Psoas muscle (tissue), 8 donors: ENCODE data around the gene TASOR. TPM values are rescaled to one million over a fixed set of nuclear protein-coding genes. Genes with fewer than 3 reads are reported as not detected.
"Not testable (repeated sequence)": the region's sequence is repeated elsewhere in the genome, so short reads cannot be mapped to it uniquely, and the experiment has no call there.

Experiments
- ATAC-seq, 4 donors: fragments of 200-7000 bp; cut with Tn5 transposase; one replicate each; pipeline ENCODE4 v1.9.1; 2020; ENCODE audit warnings: moderate library complexity in 3 of 4, mild to moderate bottlenecking in 2 of 4
- DNase-seq, 2 donors: peaks; one replicate each; pipeline ENCODE4 v3.0.0-alpha.2; 2020
- H3K27ac ChIP-seq: fragments of 200-600 bp; one replicate; pipeline ENCODE4 v1.8.0; 2022
- H3K27me3 ChIP-seq, 3 donors: fragments of 200-600 bp in 1 of 3; one replicate each; pipeline versions ENCODE4 v1.6.1 to v1.8.0; 2013 to 2022; ENCODE audit warnings: low read length in 2 of 3, mild to moderate bottlenecking in 2 of 3, moderate library complexity in 1 of 3; ENCODE audit not compliant: insufficient read depth in 3 of 3
- H3K36me3 ChIP-seq, 2 donors: fragments of 200-600 bp in 1 of 2; one replicate each; pipeline versions ENCODE4 v1.6.1 to v1.8.0; 2013 to 2022; ENCODE audit warnings: low read depth in 1 of 2, mild to moderate bottlenecking in 1 of 2, moderate library complexity in 1 of 2; ENCODE audit not compliant: insufficient read depth in 1 of 2
- H3K4me1 ChIP-seq: fragments of 200-600 bp; one replicate; pipeline ENCODE4 v1.8.0; 2022
- H3K4me3 ChIP-seq: fragments of 200-600 bp; one replicate; pipeline ENCODE4 v1.8.0; 2022; ENCODE audit warnings: mild to moderate bottlenecking
- H3K9me3 ChIP-seq: fragments of 200-600 bp; one replicate; pipeline ENCODE4 v1.8.0; 2022
- CTCF ChIP-seq: fragments of 200-600 bp; IDR thresholded peaks from one replicate; pipeline ENCODE4 v1.8.0; 2022; ENCODE audit warnings: antibody characterized with exemption
- WGBS, 3 donors: extraction: QIAGEN DNeasy Blood & Tissue Kit; methylation state at CpG; one replicate each; pipeline versions ENCODE4 v1.1.6 to v1.1.7; 2013; 5-methylcytosine and 5-hydroxymethylcytosine counted together
- intact Hi-C, 2 donors: fragments of 100-400 bp; cut with DNase I; formaldehyde crosslinking; loops; one replicate each; pipeline versions ENCODE4 v1.11.0 to v1.14.2; 2022
- polyA plus RNA-seq, 3 donors: library from polyadenylated mRNA; stranded (reverse); fragments of 200-250 nt; gene quantifications; one replicate each; pipeline ENCODE4 v1.2.3, GENCODE V29; 2013
- total RNA-seq, 4 donors: library from RNA; stranded (reverse); fragmentation: NEBNext Ultra II Directional in 2 of 4; extraction: Animal tissue kit (Norgen Biotek cat#: 25700) in 2 of 4; gene quantifications; one replicate each; pipeline versions ENCODE4 v1.2.1 to v1.2.4, GENCODE V29; 2021 to 2023
- donor health status: healthy with polysubstance abuse.
- donor health status: DM: no; HTN: no; CAD: no; lungs with moderate emphysema.
- donor health status: Bipolar disorder and iron deficiency.
- donor health status: healthy.
- donor health status: DM: yes; HTN: yes; CAD: no.
- donor health status: DM: no; HTN: no; CAD: no.
- donor health status: DM: no; HTN: no; CAD: no.
- donor health status: DM: yes; HTN: yes; CAD: no.

TASOR gene
- total and polyA plus RNA-seq, 7 donors, result 6.3 to 22.4 (median 16.9) TPM

GRCh38 chr3:56702490-56703315 lies 19.6 kb upstream of the TASOR start:
- H3K4me1 ChIP-seq, result no peaks in the 10 kb centered on the region
- WGBS, 3 donors, result 11 to 29% (median 21%) methylated on average over 5 of the region's 5 CpGs
- DNase-seq, result no peak
- ATAC-seq, result peak; percentile 68 to 89 (median 74)
- H3K36me3 ChIP-seq, result no peaks in the 10 kb centered on the region
- TF ChIP-seq CTCF, result peak; percentile 92
- H3K4me3 ChIP-seq, result no peak overlapping the region
- intact Hi-C loops, result loop anchor here (1.0 to 2.0 kb wide), 3 partner anchors 99 to 287 kb away; partner anchors contain the start of gene ARHGEF3 (in 1 of the 2)
- H3K27ac ChIP-seq, result no peak overlapping the region
- no peaks in the 10 kb centered on the region for H3K9me3 ChIP-seq
- peaks cover 0 to 3% (median 0%) of the 10 kb centered on the region in 3 donors for H3K27me3 ChIP-seq

GRCh38 chr3:56700151-56700550 lies 17.1 kb upstream of the TASOR start:
- no peaks in the 10 kb centered on the region for H3K9me3 ChIP-seq
- intact Hi-C loops, result no loop called here
- WGBS, 3 donors, result 72 to 76% (median 76%) methylated on average over 4 of the region's 4 CpGs
- peaks cover 0 to 3% (median 0%) of the 10 kb centered on the region in 3 donors for H3K27me3 ChIP-seq
- no peak for TF ChIP-seq CTCF
- no peaks in the 10 kb centered on the region for H3K4me1 ChIP-seq
- ATAC-seq (no peak), DNase-seq (no peak)
- no peak overlapping the region for H3K4me3 ChIP-seq
- H3K27ac ChIP-seq, result no peak overlapping the region
- H3K36me3 ChIP-seq, result no peaks in the 10 kb centered on the region

- no peaks in the 10 kb centered on the region for H3K27me3 ChIP-seq
- WGBS, 3 donors, result 61 to 65% (median 63%) methylated on average over 4 of the region's 4 CpGs
- no peak overlapping the region for H3K4me3 ChIP-seq
- H3K27ac ChIP-seq, result no peak overlapping the region
- no peak for ATAC-seq
- H3K36me3 ChIP-seq, result no peaks in the 10 kb centered on the region
- no peak for DNase-seq
- no peaks in the 10 kb centered on the region for H3K4me1 ChIP-seq
- H3K9me3 ChIP-seq, result no peaks in the 10 kb centered on the region
- no peak for TF ChIP-seq CTCF
- intact Hi-C loops, result no loop called here
Measured at GRCh38 chr3:56694867-56695683, 12.0 kb upstream of the TASOR start.

GRCh38 chr3:56693750-56694149 lies 10.7 kb upstream of the TASOR start:
- TF ChIP-seq CTCF, result no peak
- H3K27me3 ChIP-seq, result no peaks in the 10 kb centered on the region
- no peak for DNase-seq
- H3K4me1 ChIP-seq, result no peaks in the 10 kb centered on the region
- intact Hi-C loops, result no loop called here
- H3K9me3 ChIP-seq, result no peaks in the 10 kb centered on the region
- H3K27ac ChIP-seq, result no peak overlapping the region
- H3K36me3 ChIP-seq, result no peaks in the 10 kb centered on the region
- ATAC-seq, result peak in 1 of 4 donors; percentile 26
- 59 to 69% (median 63%) methylated on average over 3 of the region's 3 CpGs for WGBS, 3 donors
- H3K4me3 ChIP-seq, result no peak overlapping the region

- ATAC-seq, DNase-seq, intact Hi-C loops, H3K27ac ChIP-seq, H3K36me3 ChIP-seq, H3K27me3 ChIP-seq, H3K4me1 ChIP-seq, H3K9me3 ChIP-seq, H3K4me3 ChIP-seq: not testable (repeated sequence)
- WGBS, 3 donors, result 69 to 85% (median 81%) methylated on average over 15 of the region's 15 CpGs
Measured at GRCh38 chr3:56692520-56693433, 9.7 kb upstream of the TASOR start.

- H3K4me3 ChIP-seq, H3K36me3 ChIP-seq, H3K9me3 ChIP-seq, ATAC-seq, H3K27ac ChIP-seq, H3K4me1 ChIP-seq, DNase-seq, intact Hi-C loops, H3K27me3 ChIP-seq: not testable (repeated sequence)
- 94 to 97% (median 95%) methylated on average over 12 to 20 of the region's 21 CpGs for WGBS, 3 donors
Measured at GRCh38 chr3:56692001-56692365, 8.9 kb upstream of the TASOR start.
